IPS-NIHi7 (cell line): ENCODE data around the gene ZNF385D.
"Not testable (repeated sequence)": the region's sequence is repeated elsewhere in the genome, so short reads cannot be mapped to it uniquely, and the experiment has no call there.

Experiments
- DNase-seq: peaks from one replicate; pipeline ENCODE4 v3.0.0; 2012; ENCODE audit warnings: mixed read lengths; ENCODE audit errors: extremely low spot score

The ZNF385D gene

DNA sequence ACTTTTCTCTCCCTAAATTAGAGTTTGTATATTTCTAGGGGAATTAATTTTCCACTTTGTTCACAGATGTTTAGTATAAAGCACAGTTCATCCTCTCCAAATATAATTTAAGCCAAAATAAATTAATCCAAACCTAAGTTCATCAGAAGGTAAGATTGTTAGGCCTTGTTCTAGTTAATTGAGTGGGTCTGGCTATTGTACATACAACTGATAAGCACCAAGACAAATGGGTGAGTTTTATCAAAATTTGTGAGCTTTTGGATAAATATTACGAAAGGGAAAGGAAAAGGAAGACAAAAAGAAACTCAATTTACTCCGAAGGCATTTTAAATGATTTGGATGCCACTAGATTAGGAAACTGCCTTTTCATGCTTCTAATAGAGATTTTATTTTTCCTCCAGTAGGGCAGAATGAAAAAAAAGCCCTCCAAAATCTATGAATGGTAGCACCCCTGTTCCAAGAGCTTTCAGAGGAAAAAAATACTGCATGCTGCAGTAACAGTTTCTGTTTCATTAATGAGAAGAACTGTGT is 304.0 kb downstream of the ZNF385D start:
- no peak for DNase-seq

DNA sequence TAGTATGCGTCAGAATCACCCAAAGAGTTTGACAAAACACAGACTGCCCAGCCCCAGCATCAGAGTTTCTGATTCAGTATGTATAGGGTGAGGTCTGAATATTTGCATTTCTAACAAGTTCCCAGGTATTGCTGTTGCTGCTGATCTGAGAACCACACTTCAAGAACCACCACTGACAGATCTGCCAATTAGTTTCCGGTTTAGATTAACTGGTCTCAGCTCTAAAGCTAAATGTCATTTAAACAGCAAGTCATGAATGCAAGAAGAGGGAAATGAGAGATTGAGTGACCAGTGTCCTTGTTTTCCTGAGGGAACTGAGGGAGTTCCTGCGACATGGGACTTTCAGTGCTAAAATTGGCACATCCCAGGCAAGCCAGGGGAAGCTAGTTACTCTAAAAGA is 305.0 kb downstream of the ZNF385D start:
- no peak for DNase-seq

DNA sequence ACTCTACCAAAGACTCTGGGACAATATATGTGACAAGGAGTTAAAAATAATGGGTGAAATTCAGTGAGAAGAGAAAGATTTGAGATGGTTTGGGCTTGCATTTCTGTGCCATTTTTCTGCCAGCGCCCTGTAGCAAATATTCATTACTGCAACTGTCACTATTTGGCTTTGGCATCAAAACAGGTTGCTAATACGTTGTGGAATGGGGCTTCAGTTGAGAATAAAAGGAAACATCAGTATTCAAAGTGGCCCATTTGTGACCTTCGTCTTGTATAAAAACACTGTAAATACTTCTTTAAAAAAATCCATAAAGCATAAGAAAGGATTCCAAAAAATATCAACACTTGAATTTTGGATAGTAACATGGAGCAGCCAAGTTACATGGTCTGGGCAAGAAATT is 309.2 kb downstream of the ZNF385D start:
- DNase-seq, result no peak

DNA sequence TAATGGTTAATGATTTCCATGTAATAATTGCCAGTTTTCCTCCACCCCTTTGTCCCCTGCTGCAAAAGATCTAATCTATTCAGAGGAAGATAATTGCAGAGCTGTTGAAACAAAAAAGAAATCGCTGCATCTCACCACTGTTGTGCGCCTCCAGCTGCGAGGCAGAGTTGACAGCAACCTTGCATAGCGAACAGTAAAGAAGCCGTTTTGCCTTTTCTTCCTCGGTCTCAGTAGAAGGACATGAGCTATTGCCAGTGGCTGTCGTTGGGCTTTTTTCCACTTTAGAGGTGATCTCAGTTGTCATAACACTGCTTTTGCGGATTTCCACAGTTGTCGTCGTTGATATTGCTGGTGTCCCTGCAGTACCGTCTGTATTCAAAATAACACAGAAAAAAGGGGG is 314.2 kb downstream of the ZNF385D start:
- no peak for DNase-seq

DNA sequence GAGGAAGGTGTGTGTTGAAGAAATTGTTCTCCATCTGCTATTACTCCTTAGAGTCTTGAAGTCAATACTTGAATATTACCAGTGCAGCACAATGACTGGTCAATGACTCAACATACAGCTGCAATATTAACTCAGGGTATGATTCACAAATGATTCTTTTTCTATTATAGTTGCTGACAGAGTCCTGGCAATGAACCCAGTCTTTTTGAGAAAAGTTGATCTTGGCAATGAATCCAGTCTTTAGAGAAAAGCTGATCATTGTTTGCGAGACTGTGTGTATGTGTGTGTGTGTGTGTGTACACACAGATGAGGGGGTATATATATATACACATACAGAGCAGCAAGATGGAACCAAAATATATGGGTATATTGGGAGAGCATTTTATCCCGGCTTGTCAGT is 315.1 kb downstream of the ZNF385D start:
- DNase-seq, result no peak

DNA sequence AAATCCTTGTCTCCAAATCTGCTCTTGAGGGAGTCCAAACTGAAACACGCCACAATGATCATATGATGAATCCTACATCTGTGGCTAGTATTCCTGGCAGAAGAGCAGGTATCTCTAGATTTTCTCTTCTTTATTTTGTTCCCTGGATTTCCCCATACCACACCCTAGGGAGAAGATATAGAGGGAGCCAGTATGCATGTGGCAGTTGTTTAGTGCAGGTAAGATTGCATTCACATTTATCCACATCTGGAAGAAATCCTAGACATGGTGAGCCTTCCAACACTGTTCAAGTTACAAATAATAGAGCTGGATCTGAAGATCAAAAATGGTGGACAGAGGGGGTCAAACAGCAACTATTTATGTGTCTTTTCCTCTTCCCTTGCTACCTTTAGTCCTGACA is 316.7 kb downstream of the ZNF385D start:
- DNase-seq, result no peak

DNA sequence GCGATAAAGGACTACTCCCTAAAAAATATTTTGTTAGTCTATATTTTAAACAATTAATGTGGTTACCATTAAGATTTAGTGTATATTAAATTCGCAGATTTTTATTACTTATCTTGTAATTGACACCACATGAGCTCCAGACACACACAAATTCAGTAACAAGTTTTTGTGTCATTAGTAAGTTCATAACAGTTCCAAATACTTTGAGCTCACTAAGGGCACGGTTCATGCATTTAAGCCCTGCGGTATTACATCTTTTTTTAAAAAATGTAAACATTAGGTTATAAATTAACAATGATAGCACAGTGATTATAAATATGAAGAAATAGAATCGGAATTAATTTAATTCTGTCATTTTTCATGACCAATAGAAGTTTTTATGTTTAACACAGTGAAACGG is 317.3 kb downstream of the ZNF385D start:
- no peak for DNase-seq

DNA sequence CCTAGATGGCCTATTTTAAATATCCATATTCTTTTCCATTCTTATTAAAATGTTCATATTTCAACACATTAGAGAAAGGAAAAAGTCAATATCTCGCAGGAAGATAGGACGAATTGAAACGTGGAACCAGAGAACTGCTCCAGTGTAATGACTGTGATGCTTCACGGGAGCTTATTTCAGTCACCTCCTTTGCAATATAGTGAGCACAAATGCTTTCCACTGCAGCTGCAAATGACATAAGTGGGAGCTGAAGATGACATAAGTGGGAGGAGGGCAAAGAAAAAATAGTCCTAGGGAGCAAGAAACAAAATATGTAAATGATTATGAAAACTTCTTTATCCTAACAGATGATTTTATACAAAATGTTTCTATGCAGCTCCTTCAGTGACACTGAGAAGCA is 324.1 kb downstream of the ZNF385D start:
- no peak for DNase-seq

DNA sequence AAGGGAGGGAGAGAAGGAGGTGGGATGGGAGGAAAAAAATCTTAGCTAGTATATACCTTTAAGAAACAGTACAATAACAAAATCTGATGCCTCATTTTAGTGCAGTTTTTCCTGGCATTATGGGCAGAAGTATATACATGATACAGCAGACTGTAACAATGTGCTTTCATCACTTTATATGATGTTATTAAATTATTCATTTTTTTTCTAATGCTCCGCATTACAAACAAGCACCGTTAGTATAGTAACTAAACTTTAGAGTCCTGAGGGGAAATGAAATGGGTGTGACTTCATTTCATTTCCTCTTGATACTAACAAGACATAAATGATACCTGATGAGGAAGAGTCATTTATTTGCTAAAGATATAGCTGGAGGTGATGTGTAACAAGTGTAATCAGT is 325.3 kb downstream of the ZNF385D start:
- DNase-seq, result no peak

DNA sequence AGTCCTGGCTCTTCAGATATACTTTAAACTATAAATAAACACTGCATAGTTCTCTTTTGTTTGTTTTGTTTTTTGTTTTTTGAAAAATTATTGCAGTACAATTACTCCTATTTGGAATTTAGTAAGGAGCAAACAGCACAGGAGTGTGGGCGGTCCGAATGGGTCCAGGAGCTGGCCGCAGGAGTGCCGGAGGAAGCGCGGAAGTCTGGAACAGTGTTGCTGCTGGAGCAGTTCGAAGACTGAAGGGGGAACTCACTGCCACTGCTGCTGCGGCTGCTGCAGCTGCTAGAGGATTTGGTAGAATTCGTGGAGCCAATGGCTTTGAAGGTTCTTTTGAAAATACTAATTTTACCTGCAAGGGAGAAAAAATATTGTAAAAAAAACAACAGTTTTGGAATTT is 329.9 kb downstream of the ZNF385D start:
- DNase-seq, result peak; percentile 12

DNA sequence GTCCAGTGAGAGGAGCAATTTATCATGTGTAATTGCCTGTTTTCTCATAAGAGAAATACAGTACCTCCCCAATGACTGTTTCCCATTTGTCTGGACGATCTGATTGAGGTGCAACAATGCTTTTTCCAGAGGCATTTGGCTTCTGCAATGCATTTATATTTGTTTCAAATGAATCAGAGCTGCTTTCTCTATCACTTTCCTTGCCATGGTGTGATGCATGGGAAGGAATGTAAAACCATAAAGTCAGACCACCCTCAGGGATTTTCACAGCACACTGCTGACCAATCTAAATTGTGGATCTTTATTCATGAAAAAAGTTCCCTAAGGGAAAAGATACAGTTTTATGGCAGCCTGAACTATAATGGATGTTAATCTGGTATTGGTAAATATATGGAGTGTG is 333.0 kb downstream of the ZNF385D start:
- no peak for DNase-seq

DNA sequence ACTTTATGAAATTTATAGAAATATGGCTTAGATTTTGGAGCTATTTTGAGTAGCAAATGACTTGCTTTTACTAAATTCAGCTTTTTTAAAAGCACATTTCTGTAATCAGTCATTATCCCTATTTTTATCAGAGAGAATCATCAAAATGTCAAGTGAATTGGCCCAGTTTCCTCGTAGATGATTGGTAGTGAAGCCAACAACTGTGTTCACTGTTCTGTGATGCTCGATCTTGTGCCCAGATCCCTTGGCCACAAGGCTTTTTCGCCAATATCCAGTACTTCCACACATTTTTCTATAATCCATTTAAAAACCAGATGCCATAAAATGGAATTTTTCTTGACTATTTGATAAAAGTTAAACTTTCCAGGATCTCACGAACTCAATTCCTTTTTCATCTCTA is 336.5 kb downstream of the ZNF385D start:
- no peak for DNase-seq

DNA sequence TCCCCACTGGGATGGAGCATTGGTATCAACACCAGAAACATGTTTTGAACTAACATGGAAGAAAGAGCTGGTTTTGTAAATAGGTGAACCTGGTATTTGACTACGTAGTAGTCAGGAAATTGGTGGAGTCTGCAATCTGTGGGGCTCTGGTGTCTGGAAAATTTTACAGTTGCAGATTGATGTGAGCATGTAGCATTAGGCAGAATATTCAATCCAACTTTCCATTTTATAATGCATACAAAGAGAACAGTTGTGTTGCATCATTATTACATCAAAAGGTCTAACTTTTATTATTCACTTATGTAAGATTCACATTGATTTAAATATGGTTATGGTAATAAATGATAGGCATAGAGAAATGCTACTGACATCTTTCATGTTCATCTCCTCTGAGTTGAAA is 340.0 kb downstream of the ZNF385D start:
- no peak for DNase-seq

DNA sequence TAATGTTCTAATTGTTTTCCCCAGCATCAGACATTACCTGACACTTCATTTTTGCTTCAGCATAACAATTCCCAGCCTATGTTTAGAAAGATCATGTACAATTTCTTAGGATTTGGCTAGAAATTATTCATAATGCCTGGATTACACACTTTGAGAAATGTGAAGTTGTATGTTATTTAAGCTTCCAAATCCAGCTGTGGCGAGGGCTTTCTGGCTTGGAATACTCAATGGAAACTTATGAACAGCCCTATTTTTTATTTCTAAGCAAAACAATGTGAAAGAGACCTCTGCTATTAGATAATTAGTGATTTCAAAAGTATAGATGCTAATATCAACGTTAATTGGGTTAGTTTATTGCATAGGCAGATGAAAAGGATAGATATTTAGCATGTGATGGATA is 341.6 kb downstream of the ZNF385D start:
- no peak for DNase-seq

DNA sequence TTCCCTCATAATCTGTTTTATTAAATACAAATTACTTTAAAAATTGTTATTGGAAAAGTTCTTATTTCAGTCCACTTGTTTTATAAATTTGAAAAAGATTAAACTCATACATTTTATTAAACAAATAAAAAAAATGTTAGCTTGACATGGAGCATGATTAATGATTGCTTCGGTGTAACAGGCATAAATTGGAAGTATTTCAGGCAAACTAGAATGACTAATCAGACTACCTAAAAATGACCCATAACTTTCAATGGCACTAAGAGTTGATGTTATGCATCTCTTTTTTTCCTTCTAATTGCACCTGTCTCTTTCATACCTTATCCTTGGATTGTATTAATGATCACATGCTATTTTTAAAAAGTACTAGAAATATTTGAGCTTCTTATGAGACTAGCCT is 343.3 kb downstream of the ZNF385D start:
- no peak for DNase-seq

DNA sequence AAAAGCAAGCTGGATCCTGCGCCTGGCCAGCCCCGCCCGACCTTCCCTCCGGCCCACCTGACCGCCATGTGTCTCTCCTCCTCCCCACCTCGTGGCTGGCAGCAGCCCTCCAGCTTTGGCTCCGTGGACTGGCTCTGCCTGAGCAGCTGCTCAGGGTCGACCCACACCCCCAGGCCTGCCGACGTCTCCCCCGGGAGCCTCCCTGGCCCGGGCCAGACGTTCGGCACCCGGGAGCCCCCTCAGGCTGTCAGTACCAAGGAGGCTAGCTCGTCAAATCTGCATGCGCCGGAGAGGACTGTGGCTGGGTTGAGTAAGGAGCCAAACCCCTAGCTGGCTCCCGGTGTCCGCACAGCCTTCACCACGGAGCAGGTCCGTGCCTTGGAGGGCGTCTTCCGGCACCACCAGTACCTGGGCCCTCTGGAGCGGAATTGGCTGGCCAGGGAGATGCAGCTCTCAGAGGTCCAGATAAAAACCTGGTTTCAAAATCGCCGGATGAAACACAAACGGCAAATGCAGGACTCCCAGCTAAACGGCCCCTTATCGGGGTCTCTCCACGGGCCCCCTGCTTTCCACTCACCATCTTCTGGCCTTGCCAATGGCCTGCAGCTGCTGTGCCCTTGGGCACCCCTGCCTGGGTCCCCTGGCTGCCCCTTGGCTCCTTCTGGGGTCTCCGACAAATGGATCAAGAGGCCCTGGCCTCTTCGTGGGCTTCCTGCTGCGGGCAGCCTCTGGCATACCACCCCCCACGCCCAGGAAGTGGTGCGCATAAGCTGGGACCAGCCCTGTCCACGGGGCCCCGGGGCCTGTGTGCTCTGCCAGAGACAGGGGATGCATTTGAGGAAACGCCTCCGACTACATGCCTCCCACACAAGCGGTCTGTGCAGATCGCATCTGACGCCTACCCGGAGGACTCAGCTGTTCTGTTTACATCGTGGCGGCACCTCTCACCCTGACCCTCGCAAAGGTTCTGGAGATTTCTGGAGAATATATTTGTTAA is 345.0 kb downstream of the ZNF385D start:
- no peak for DNase-seq

DNA sequence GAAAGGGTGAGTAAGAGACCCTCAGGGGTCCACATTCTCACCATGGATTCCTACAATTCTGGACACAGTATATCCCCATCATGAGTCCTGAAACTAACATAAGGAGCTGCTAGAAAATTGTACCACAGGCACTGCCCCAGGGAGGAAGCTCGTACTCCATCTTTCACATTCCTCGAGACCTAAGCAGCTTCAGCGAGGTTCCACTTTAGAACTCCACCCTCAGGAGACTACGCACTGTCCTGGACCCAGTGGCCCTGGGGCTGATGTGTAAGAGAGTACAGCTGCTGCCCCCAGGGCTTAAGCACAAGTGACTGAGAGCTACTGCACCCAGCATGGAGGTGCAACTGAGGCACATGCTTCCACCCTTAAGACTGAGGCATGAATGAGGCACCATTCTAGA is 352.5 kb downstream of the ZNF385D start:
- DNase-seq, result no peak

DNA sequence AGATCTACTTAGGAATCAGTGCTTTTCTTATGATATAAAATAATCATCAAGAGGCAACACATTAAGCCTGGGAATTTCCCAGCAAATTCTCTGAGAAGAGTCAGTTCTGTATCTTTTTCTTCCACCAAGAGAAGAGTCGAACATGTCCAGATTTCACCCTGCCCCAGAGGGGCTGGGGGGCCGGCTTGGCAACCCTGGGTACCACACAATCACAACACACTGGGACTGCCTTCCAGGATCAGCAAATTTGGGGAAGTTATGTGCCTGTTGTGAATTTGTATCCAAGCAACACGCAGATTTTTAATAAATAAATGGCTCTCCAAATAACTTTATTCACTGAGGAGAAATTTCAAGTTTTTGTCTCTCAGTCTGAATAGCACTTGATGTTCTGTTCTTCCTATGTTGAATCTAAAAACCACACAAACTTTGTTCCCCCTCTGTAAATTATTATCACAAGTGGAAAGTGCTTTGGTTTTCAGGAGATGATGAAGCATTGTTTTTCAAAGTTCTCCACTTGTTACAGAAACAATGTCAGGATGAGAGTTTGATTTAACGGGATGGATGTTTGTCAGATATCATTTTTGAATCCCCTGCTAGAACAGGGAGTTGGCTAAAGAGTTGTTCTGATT is 357.2 kb downstream of the ZNF385D start:
- DNase-seq, result no peak

DNA sequence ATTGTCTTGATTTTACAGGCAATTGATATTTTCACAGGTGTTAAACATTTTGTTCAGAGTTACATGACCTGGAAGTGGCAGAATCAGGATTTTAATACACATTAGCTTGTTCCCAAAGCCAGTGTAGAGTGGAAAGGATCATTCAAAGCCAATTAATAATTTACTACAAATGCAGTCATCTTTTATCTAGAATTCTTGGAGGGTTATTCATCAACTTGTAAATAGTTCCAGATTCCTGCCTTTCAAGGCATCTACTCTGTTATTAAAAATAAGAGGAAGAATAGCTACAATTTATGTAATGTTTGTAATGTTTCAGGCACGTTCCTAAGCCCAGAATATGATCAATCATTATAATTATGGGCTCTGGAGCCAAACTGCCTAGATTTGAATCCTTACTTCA is 358.5 kb downstream of the ZNF385D start:
- DNase-seq, result no peak

DNA sequence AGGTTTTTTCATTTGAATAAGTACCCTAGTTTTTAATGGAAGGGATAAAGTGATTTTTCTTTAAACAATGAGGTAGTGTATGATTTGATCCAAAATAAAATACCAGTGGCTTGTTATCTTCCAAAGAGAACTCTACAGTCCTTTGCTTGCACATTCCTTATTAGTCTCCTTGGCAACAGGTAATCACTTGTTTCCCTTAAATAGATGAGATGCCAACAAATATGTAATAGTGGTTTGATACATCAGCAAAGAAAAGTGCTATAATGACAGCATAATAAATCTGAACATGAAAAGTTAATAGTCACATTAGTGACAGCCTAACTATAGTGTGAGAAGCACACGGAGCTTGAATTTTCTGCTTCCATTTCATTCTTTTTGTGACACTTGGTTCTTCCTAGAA is 360.2 kb downstream of the ZNF385D start:
- no peak for DNase-seq

DNA sequence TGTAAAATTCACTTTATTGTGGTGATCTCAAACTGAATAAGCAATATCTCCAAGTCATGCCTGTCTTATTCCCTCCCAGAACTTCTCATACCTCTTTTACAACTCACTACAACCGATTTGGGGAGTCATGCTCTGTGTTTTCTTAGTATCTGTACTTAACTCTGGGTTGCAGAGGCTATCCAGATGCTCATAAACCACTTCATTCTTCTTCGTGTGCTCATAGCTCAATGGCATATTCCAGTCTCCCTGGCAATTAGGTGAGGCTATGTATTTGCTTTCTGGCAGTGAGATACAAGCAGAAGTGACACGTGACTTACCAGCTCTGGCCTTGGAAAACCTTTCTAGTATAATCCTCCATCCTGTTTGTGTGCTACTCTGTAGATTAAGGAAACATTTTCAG is 360.9 kb downstream of the ZNF385D start:
- DNase-seq, result no peak

DNA sequence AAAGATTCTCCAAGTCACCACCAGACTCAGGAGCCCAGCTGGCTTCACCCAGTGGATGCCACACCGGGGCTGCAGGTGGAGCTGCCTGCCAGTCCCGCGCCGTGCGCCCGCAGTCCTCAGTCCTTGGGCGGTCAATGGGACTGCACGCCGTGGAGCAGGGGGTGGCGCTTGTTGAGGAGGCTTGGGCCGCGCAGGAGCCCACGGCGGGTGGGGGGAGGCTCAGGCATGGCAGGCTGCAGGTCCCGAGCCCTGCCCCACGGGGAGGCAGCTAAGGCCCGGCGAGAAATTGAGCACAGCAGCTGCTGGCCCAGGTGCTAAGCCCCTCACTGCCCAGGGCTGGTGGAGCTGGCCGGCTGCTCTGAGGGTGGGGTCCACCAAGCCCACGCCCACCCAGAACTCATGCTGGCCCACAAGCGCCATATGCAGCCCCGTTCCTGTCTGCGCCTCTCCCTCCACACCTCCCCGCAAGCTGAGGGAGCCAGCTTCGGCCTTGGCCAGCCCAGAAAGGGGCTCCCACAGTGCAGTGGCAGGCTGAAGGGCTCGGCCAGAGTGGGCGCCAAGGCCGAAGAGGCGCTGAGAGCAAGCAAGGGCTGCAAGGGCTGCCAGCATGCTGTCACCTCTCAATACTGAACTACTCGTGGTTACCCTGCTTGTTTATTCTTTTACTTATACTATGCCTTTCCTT is 363.7 kb downstream of the ZNF385D start:
- DNase-seq, result not testable (repeated sequence)
